Thyroid gland (tissue), 4 donors: Measurements from ENCODE around the gene FBXL22. TPM values are rescaled to one million over a fixed set of nuclear protein-coding genes. Genes with fewer than 3 reads are reported as not detected.

Experiments used
- DNase-seq, 2 donors: peaks; one replicate each; pipeline ENCODE4 v3.0.0-alpha.2; 2019
- H3K27ac ChIP-seq, 3 donors: fragments of 200-600 bp; sonication (generic); 1 replicate in 2 of 3; 2 replicates in 1 of 3; pipeline ENCODE4 v1.5.1; 2016 to 2019; ENCODE audit warnings: mild to moderate bottlenecking in 1 of 3, moderate library complexity in 1 of 3
- H3K27me3 ChIP-seq: fragments of 200-600 bp; sonication (generic); one replicate; pipeline ENCODE4 v1.5.1; 2019
- H3K36me3 ChIP-seq, 2 donors: fragments of 200-600 bp; sonication (generic); one replicate each; pipeline ENCODE4 v1.5.1; 2016 to 2019
- H3K4me1 ChIP-seq, 2 donors: fragments of 200-600 bp; sonication (generic); one replicate each; pipeline ENCODE4 v1.5.1; 2017 to 2019
- H3K4me3 ChIP-seq, 3 donors: fragments of 200-600 bp; sonication (generic); replicated peaks in 1 of 3; 1 replicate in 2 of 3; 2 replicates in 1 of 3; pipeline ENCODE4 v1.5.1; 2016; ENCODE audit warnings: mild to moderate bottlenecking in 1 of 3
- H3K9me3 ChIP-seq: fragments of 200-600 bp; sonication (generic); one replicate; pipeline ENCODE4 v1.5.1; 2017
- CTCF ChIP-seq, 6 experiments: fragments of 200-600 bp in 3 of 6; fragments of 450-650 bp in 3 of 6; sonication (generic) in 3 of 6; IDR thresholded peaks; one replicate each; pipeline ENCODE4 v1.5.1; 2016 to 2019; ENCODE audit warnings: antibody characterized with exemption in 6 of 6, mild to moderate bottlenecking in 2 of 6, inconsistent platforms in 1 of 6, moderate library complexity in 1 of 6
- POLR2A ChIP-seq, 2 donors: fragments of 450-650 bp; IDR thresholded peaks; one replicate each; pipeline ENCODE4 v1.6.1; 2017; ENCODE audit warnings: antibody characterized with exemption in 2 of 2, mild to moderate bottlenecking in 2 of 2, moderate library complexity in 1 of 2
- WGBS, 2 donors: methylation state at CpG; one replicate each; pipeline ENCODE4 v1.1.5; 2017; 5-methylcytosine and 5-hydroxymethylcytosine counted together
- intact Hi-C: fragments of 100-400 bp; cut with DNase I; formaldehyde crosslinking; loops from one replicate; pipeline ENCODE4 v1.15.1; 2023
- total RNA-seq, 4 donors: library from RNA; depleted of rRNA; stranded (reverse); fragments of >200 nt; gene quantifications; one replicate each; pipeline ENCODE4 v1.2.3, GENCODE V29; 2016

Gene FBXL22
- total RNA-seq, 4 donors from 2014 or later, result 0.92 to 3.8 (median 2.3) TPM

- 26 to 30% methylated on average over 12 to 23 of the region's 26 CpGs for WGBS, 2 donors
- intact Hi-C loops, result loop anchor here (5.0 to 10.0 kb wide), 2 partner anchors 113 to 465 kb away; no protein-coding TSS in a partner anchor
- peaks cover 32 to 57% of the 10 kb centered on the region in 2 donors for H3K4me1 ChIP-seq
These were observed 2.9 kb downstream of the FBXL22 start for GRCh38 chr15:63600001-63600615.

GRCh38 chr15:63600616-63601025 is 3.4 kb downstream of the FBXL22 start:
- 4% methylated on average over 5 of the region's 60 CpGs; no CpG with 5 or more reads in 1 of the 2 donors for WGBS, 2 donors
- DNase-seq, result peak; percentile 94
- Histone ChIP-seq H3K36me3 (no peaks in the 10 kb centered on the region), H3K27me3 (no peaks in the 10 kb centered on the region), H3K9me3 (no peaks in the 10 kb centered on the region), H3K4me3 (peak overlapping the region in 2 of 3 donors; percentile 70), H3K27ac (peak overlapping the region; percentile 83 to 91 (median 84)), H3K4me1 (peaks cover 32 to 52% of the 10 kb centered on the region in 2 donors)
- intact Hi-C loops, result loop anchor here (5.0 to 10.0 kb wide), 2 partner anchors 113 to 464 kb away; no protein-coding TSS in a partner anchor
- TF ChIP-seq CTCF (IDR thresholded peaks at IDR 0.05), result peak in 3 of 6 experiments; percentile 32 to 43 (median 37)
- TF ChIP-seq POLR2A (IDR thresholded peaks at IDR 0.05), result peak; percentile 39 to 96

More at GRCh38 chr15:63600001-63600615, 2.9 kb downstream of the FBXL22 start:
- TF ChIP-seq POLR2A (IDR thresholded peaks at IDR 0.05) (no peak), CTCF (IDR thresholded peaks at IDR 0.05) (no peak)
- Histone ChIP-seq H3K9me3 (no peaks in the 10 kb centered on the region), H3K27me3 (no peaks in the 10 kb centered on the region), H3K27ac (peak overlapping the region; percentile 83 to 89 (median 84)), H3K4me3 (peak overlapping the region in 2 of 3 donors; percentile 34 to 70), H3K36me3 (no peaks in the 10 kb centered on the region)
- peak; percentile 44 to 52 for DNase-seq

DNA sequence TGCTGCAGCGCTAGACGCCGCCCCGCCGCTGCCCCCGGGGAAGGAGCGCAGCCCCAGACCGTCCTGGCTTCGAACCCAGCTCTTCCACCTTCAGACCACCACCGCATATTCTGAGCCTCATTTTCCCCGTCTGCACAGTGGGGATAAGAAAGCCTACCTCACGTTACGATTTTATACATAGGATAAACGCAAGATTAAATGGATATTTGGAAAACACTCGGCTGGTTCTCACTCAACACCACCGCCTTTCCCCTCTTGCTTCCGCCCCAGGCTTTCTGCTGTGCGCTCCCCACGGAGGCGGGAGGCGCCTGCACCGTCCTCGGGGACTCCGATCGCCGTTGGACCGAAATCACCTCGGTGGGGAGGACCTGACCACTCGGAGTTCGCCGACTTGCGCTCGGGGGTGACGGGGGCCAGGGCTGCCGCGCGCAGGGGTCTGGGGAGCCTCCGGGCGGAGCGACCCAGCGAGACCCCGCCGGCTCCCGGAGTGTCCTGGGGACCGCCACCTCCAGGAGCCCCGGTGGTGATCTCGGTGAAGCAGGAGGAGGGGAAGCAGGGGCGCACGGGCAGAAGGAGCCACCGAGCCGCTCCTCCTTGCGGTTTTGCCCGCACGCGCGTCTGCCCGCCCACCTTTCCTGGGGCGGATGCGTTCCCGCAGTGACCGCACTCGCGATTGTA is 4.0 kb downstream of the FBXL22 start:
- 0% methylated on average over 26 to 33 of the region's 63 CpGs for WGBS, 2 donors
- Histone ChIP-seq H3K4me1 (peaks cover 32 to 46% of the 10 kb centered on the region in 2 donors), H3K36me3 (no peaks in the 10 kb centered on the region), H3K9me3 (no peaks in the 10 kb centered on the region), H3K4me3 (peak overlapping the region; percentile 44 to 70 (median 70)), H3K27ac (peak overlapping the region; percentile 82 to 91 (median 84)), H3K27me3 (no peaks in the 10 kb centered on the region)
- intact Hi-C loops, result loop anchor here (5.0 to 10.0 kb wide), 2 partner anchors 114 to 464 kb away; no protein-coding TSS in a partner anchor
- DNase-seq, result peak; percentile 40 to 42
- TF ChIP-seq POLR2A (IDR thresholded peaks at IDR 0.05) (peak in 1 of 2 donors; percentile 50), CTCF (IDR thresholded peaks at IDR 0.05) (peak in 1 of 6 experiments; percentile 15)

- peaks cover 29 to 40% of the 10 kb centered on the region in 2 donors for H3K4me1 ChIP-seq
- intact Hi-C loops, result loop anchor here (5.0 to 10.0 kb wide), 2 partner anchors 114 to 463 kb away; no protein-coding TSS in a partner anchor
These were observed 4.6 kb downstream of the FBXL22 start for GRCh38 chr15:63601704-63602185.

More at GRCh38 chr15:63601704-63602185, 4.6 kb downstream of the FBXL22 start:
- Histone ChIP-seq H3K27ac (peak overlapping the region; percentile 82 to 91 (median 84)), H3K4me3 (peak overlapping the region; percentile 44 to 70 (median 70)), H3K27me3 (no peaks in the 10 kb centered on the region), H3K36me3 (no peaks in the 10 kb centered on the region), H3K9me3 (no peaks in the 10 kb centered on the region)
- 28 to 39% methylated on average over 9 of the region's 9 CpGs for WGBS, 2 donors
- DNase-seq, result peak; percentile 35 to 43
- TF ChIP-seq POLR2A (IDR thresholded peaks at IDR 0.05) (peak in 1 of 2 donors; percentile 41), CTCF (IDR thresholded peaks at IDR 0.05) (no peak)
